ENCODE results near the gene SLC12A7.
"Not testable (repeated sequence)": the region's sequence is repeated elsewhere in the genome, so short reads cannot be mapped to it uniquely, and the experiment has no call there.

Gene SLC12A7

GRCh38 chr5:1111727-1112289, at the start of gene SLC12A7:
Gene SLC12A7, minus strand, starts transcription at chr5:1112063. Its CDS starts 72 bp downstream, at chr5:1111991.
- peak; percentile 75 to 83 for DNase-seq

GRCh38 chr5:1161108-1161832, 49.4 kb upstream of the SLC12A7 start:
- DNase-seq = no peak

GRCh38 chr5:1159774-1160406, 48.0 kb upstream of the SLC12A7 start:
- no peak for DNase-seq

DNA sequence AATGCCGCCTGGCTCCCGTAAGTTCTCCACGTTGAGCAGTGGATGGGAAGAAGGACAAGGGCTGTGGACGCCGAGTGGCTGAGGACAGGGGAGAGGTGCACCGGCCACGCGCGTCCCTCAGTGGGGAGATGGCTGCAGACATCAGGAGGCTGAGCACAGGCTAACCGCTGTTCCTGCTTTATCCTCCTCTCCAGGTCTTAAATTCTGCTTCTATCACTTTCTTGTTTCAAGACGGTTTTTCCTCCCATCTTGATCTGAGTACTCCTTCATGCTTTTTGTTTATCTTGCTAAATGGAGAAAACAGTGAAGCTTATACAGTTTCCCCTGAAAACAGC, 47.4 kb upstream of the SLC12A7 start:
- DNase-seq = no peak

DNA sequence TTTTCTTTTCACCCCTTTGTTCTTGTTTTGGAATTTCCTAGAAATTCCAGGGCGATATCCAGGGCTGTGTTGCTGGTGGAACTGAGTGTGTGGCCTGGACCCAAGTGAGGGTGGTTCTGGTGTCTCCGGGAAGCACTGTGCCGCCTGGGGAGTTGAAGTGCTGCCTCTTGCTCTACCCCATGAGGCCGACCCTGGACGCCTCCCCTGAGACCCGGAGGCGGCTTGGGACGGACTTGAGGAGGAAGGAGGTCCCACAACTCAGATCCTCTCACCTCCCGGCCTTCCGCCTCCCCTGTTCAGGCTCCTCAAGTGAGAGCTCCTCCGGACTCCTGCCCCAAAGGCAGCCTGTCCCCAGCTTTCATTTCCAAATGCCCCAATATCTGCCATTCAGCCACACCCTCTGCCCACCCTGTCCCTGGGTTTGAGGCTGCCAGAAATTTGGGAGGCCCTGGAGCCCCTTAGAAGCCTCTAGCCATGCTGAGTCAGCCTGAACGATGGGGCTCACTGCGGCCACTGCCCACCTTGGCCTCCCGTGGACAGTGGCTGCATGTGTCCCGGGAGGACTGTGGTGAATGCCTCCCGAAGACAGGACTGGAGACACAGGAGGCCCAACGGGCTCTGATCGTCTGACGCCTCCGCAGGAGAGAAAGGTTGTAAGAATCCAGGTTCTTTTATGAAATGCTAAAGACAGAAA, 46.9 kb upstream of the SLC12A7 start:
- no peak for DNase-seq

GRCh38 chr5:1157461-1157986, 45.7 kb upstream of the SLC12A7 start:
- DNase-seq = not testable (repeated sequence)

DNA sequence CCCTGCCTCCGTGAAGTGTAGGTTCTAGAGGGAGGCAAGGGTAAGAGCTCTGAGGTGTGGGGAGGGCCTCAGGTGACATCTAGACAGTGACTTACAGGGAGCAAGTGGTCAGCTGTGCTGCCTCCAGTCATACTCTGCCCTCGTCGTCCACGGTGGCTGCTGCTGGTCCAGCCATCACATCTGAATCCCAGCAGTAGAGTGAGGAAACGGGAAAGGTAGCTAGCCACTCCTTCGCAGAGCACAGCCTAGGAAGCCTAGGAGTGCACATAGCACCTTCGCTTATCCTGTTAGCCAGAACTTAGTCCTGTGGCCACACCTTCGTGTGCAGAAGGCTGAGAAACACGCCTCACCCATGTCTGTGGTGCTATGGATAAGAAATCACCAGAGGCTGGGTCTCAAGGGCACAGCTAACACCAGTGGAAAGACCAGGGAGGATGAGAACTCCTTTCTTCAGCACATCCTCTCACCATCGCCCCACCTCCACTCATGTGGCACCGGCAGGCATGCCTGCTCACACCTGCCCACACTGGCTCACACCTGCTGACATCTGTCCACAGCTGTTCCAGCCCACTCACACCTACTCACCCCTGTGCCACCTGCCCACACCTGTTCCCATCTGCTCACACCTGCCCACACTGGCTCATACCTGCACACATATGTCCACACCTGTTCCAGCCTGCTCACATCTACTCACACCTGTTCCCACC, 45.0 kb upstream of the SLC12A7 start:
- no peak for DNase-seq

DNA sequence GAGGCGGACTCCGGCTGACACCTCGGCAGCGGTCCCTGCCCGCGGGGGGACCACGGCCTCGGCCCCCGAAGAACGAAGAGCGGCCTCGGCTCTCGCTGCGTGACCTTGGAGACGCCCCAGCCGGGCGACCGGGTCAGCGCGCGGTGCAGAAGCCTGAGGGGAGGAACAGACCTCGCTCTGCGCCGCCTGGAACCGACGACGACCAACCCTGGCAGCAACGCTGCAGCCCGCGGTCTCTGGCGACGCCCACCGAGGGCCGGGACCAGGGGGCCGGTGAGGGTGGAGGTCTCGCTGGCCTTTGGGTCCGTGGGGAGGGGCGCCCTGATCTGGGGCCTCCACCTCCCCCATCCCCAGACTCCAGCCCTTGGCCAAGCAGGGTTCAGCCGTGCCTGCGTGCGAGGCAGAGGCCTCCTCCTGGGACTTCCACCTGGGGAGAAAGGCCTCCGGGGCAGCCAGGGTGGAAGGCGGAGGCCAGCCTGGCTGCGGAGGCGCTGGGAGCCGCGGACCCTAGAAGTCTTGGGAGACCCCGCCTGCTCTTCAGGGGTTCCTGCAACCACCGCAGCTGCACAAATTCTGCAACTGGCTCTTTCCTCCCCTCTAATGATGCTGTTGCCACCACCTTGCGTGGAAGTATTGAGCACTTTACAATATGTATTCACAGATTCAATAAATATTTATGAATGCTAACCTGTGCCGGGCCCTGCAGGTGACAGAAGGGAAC, 44.3 kb upstream of the SLC12A7 start:
- no peak for DNase-seq

GRCh38 chr5:1155191-1156032, 43.5 kb upstream of the SLC12A7 start:
- DNase-seq = no peak

DNA sequence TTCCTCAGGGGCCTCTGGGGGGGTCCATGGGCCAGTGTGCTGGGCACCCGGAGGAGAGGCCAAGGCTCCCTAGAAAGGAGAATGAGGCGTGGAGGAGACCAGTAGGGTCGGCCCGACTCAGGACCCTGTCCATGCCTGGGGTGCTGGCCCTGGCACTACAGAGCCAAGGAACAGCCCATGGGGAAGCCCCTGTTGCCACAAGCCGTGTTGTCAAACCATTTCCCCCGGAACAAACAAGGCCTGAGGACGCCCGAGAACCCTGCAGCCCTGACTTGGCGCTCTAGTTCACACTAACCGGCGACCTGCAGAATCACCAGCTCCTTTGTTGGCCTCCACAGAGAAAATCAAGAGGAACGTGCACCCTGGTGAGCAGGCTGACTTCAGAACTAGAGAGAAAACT, 41.6 kb upstream of the SLC12A7 start:
- DNase-seq = no peak

- no peak for DNase-seq
These were observed 41.0 kb upstream of the SLC12A7 start for GRCh38 chr5:1152771-1153282.

DNA sequence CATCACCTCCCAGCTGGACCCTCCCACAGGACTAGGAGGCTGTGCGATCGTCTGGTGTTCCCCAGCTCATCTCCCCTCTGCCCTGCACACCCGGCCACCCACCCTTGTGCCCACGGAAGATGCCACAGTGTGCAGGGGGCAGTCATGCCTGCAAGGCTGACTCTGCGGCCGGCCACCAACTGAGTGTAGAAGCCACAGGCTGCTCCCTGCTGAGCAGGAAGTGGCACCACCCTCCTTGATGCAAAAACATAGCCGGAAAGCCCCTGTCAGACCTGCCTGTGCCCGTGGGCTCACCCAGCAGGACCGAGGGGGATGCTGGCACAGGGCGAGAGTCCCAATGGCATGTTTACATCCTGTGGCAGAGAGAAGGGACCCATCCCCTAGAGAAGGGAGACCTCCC, 40.3 kb upstream of the SLC12A7 start:
- no peak for DNase-seq

- DNase-seq = no peak
These were observed 39.5 kb upstream of the SLC12A7 start for GRCh38 chr5:1151316-1151715.

DNA sequence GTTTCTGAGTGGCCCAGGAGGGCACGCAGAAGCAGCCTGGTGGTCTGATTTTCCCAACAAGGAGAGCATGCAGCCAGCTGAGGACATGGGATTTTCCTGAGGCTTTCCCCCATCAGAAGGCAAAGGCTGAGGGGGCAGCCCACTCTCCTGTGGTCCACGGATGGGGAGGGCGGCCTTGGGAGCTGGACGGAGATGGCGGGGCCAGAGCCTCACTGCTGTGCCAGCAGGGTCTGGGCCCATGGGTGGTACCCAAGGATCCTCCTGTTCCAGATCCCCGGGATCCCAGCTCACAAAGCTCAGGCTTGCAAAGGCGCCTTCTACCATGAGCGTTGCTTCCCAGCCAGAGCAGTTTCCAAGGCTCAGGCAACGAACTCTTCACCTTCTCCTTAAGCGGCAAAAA, 39.0 kb upstream of the SLC12A7 start:
- no peak for DNase-seq

DNA sequence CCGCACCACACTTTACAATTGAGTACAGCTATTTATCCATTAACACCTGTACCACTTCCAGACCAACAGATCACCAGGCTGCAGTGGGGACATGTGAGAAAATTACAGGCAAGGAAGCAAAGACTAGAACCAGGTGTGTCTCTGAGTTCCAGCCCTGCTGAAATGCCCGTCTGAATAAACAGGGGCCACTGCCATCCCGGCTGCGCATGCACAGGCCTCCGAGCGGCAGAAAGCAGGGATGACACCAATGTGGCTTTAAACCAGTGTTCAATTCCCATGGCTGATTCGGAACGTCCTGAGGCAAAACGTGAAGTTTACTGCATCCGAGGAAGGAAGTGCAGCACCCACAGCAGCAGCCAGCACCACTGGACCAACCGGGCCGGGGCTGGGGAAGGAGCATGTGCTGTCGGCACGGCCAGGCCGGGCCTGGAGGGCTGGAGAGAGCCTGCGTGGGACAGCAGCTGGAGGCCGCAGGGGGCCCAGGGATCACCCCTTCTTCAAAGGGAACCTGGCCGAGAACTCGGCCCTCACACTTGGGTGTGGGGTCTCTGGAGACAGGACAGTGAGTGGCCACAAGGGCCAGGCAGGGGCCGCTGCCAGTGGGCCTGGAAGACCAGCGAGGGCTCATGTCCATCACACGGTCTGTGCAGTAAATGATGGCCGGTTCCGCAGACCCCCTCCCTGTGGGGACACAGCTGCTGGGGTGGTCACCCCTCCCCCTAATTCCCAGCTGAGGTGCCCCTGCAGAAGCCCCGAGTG, 33.0 kb upstream of the SLC12A7 start:
- no peak for DNase-seq

DNA sequence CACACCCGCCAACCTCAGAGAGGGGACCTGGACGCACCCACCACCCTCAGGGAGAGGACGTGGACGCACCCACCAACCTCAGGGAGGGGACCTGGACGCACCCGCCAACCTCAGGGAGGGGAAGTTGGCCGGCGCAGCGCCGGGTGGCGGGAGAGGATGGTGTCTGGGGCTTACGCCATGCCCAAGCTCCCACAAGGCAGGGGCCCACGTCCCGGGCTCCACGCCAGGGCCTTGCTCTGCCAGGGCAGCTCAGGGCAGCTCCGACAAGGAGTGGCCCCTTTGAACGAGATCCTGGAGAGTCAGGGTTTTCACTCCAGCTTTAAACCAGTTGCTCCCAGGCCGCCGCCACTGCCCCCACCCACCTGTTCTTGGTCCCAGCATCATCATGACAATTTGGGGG, 32.2 kb upstream of the SLC12A7 start:
- no peak for DNase-seq

- no peak for DNase-seq
These were observed 31.7 kb upstream of the SLC12A7 start for GRCh38 chr5:1143670-1143951.

GRCh38 chr5:1142886-1143669, 31.2 kb upstream of the SLC12A7 start:
- no peak for DNase-seq

DNA sequence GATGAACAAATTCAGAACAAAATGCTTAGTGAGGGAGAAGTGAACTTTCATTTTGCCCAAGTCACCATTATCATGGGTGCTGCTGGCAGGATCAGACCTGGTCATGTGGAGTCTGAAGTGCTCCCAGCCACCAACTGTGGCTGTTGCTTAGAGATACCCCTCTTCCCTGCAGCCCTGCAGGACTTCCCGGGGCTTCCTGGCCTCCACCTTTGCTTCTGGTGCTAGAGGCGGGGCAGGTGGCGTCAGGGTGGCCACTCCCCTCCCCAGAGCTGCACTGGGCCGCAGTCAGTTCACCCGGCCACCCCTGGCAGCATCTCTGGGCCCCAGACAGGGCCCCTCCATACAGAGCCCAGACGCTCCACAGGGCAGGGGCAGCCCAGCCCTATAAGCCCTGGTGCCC, 30.0 kb upstream of the SLC12A7 start:
- DNase-seq = no peak

GRCh38 chr5:1140818-1141189, 28.9 kb upstream of the SLC12A7 start:
- no peak for DNase-seq

Measured in activated T-cell treated with anti-CD3 and anti-CD28 coated beads, Interleukin-2, amount 50 U/mL, for 48 hours (primary cell).